Hair follicular keratinocyte (primary cell): ENCODE results near the gene INKA1. TPM values are rescaled to one million over a fixed set of nuclear protein-coding genes. Genes with fewer than 3 reads are reported as not detected.

Source experiments
- total RNA-seq: library from RNA; depleted of rRNA; stranded (reverse); fragments of >200 nt; gene quantifications from 2 replicates; pipeline ENCODE4 v1.2.3, GENCODE V29; 2015

Gene INKA1
- 26.6 and 28.2 TPM in 2 replicates for total RNA-seq

DNA sequence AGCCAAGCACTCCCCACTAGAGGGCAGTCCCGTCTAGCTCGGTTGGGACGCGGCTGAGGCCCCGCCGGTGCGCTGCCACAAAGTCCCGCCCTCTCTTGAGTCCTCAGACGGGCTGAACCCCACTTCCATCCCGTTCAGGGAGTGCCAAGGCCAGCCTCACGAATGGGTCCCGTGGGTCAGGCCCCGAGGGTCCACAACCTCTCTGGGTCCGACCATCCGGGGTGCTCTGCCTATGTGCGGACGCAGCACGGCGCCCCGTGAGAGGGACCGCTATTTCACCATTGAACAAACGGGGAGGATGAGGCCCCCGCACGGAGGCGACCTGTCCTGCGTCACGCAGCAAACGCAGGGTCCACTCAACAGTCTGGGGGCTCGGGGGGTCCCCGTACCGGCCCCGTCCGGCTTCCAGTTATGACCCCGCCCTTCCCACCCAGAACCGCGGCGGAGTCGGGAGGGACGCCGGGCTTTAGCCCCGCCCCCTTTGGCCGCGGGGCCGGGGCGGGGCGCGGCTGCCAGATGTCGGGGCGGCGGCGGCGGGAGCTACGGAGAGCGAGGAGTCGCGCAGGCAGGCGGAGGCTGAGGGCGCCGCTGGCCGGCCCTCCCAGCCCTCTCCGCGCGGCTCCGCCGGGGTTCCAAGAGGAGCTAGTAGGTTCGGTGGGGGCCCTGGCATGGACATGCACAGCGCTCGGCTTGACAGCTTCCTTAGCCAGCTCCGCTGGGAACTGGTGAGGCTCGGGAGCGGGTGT, at the start of gene INKA1:
Gene INKA1 (plus strand): TSS at position 543 of the 746 bp plus-strand sequence. CDS start 132 bp downstream, at position 675.

DNA sequence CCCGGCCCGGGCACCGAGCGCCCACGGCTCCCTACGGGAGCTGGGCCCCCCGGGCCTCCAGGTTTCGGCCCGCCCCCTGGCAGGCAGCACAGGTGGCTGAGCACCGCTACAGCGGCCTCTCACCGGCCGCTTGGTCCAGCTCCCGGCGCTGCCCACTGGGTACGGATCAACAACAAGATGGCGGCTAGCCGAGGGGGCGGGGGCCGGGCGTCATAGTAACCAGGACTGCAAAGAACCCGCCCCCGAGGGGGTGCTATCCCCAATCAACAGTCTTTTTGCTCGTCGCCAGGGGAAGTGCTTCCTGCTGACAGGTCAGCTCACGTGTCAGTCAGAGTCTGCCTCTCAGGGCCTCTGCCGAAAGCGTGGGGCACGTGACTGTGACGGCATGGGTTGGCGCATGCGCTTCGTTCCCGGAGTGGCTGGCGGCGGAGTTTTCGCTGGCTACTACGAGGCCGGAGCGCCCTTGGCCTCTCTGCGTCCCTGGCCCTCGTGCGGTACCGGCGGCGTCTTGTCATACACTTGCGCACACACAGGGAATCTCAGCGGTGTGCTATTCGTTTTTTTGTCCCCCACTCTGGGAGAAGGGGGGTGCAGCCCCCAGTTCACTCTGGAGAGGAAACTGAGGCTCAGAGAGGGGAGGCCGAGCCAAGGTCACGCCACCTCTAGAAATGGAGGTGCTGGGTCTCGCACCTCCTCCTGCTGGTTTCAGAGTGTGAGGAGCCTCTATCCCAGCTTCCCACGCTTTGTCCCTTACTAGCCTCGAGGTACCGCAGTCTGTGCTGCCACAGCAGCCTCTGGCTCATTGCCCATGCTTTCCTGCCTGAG, 16.5 kb upstream of the INKA1 start, which contains the start of gene IP6K1:
Gene IP6K1 (minus strand): TSS at position 186 of the 825 bp plus-strand sequence. CDS start 38,502 bp downstream, outside the sequence.

DNA sequence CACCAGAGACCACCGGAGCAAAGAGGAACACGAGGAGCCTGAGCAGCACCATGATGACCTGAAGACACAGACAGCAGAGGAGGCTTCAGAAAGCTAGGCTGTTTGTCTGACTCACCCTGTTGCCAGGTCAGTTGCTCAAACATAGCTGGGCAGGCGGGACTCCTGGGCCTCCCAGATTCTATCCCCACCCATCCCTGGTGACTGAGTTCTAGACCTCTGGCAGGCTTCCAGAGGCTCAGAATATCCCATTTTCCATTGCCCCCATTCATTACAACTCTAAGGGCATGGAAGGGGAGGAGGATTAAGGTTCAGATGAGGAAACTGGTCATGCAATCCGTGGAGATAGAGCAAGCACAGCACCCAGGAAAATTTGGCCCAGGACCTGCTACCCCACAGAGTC, 3.3 kb upstream of the INKA1 start, which contains the start of gene CDHR4:
Gene CDHR4 (minus strand): TSS at position 113 of the 400 bp plus-strand sequence. CDS start 61 bp downstream, at position 52.

DNA sequence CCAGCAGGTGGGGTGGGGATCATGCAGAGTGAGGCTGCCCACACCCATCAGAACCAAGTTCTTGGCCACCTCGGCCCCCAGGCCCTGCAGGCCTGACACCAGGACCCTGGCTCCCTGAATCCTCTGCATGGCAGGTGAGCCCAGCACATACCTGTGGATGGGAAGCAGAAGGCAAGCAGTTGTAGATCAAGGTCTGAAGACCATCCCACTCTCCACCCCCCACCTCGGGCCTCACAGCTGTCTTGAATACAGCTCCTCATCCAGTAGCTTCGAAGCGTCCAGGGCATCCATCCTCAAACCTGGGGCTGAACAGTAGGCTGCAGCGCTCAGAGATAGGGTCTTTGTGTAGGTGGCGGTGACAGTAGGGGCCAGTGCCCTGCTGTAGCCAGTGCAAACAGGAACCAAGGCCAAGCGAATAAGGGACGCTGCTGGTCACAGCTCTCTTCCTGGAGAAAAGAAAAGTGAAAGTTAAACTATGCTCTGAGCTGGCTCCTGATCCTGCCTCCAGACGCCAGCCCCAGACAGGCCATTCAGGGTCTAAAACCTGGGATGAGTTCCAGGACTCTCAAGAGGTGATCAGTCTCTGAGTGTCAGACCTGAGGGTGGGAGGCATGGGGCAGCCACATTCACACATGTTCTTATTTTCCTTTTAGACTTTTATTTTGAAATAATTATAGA, 10.6 kb downstream of the INKA1 start, which contains the start of gene UBA7:
Gene UBA7 (minus strand): TSS at position 457 of the 678 bp plus-strand sequence. CDS start 166 bp downstream, at position 291.

Other genes starting within 250 kb of the INKA1 start
- gene BSN, start 248.8 kb upstream of the INKA1 start, total RNA-seq, result under 0.01 and 0.08 TPM in 2 replicates
- gene APEH, start 128.9 kb upstream of the INKA1 start, total RNA-seq, result 176 and 220 TPM in 2 replicates
- gene MST1, start 113.8 kb upstream of the INKA1 start, total RNA-seq, result 2.4 and 6.2 TPM in 2 replicates
- gene RNF123, start 113.7 kb upstream of the INKA1 start, total RNA-seq, result 21.1 and 22.8 TPM in 2 replicates
- gene AMIGO3, start 83.6 kb upstream of the INKA1 start, total RNA-seq, result not detected in 2 replicates
- gene GMPPB, start 79.3 kb upstream of the INKA1 start, total RNA-seq, result 49.7 and 82.6 TPM in 2 replicates
- 16.4 and 19.9 TPM in 2 replicates for gene IP6K1, start 16.7 kb upstream of the INKA1 start, total RNA-seq
- gene CDHR4, start 3.4 kb upstream of the INKA1 start, total RNA-seq, result not detected in 2 replicates
- gene UBA7, start 10.7 kb downstream of the INKA1 start, total RNA-seq, result 1.1 and 1.8 TPM in 2 replicates
- 5.5 and 14.1 TPM in 2 replicates for gene TRAIP, start 53.3 kb downstream of the INKA1 start, total RNA-seq
- gene CAMKV, start 66.6 kb downstream of the INKA1 start, total RNA-seq, result not detected in 2 replicates
- gene MST1R, start 100.6 kb downstream of the INKA1 start, total RNA-seq, result 17.8 and 21.9 TPM in 2 replicates
- 21.6 and 27.1 TPM in 2 replicates for gene MON1A, start 126.5 kb downstream of the INKA1 start, total RNA-seq
- 24.5 and 32.3 TPM in 2 replicates for gene RBM6, start 136.9 kb downstream of the INKA1 start, total RNA-seq